Choroid plexus epithelial cell (primary cell): ENCODE results near the gene AOX1.

Experiments
- DNase-seq: peaks from one replicate; pipeline ENCODE4 v3.0.0-alpha.2; 2010; ENCODE audit warnings: low read depth
- H3K4me3 ChIP-seq: 2 replicates; pipeline ENCODE4 v1.5.1; 2011; ENCODE audit warnings: low read depth, mild to moderate bottlenecking, control low read depth, low read length, moderate library complexity
- TF ChIP-seq, protein P1 (sequence below): conservative IDR thresholded peaks from 2 replicates; pipeline ENCODE4 v1.5.1; 2011; ENCODE audit warnings: low read depth, mild to moderate bottlenecking, control low read depth, inconsistent platforms, low read length, moderate library complexity

Gene AOX1

GRCh38 chr2:200654823-200655222 is 69.0 kb downstream of the AOX1 start:
- no peak overlapping the region for H3K4me3 ChIP-seq
- TF ChIP-seq, protein P1, sequence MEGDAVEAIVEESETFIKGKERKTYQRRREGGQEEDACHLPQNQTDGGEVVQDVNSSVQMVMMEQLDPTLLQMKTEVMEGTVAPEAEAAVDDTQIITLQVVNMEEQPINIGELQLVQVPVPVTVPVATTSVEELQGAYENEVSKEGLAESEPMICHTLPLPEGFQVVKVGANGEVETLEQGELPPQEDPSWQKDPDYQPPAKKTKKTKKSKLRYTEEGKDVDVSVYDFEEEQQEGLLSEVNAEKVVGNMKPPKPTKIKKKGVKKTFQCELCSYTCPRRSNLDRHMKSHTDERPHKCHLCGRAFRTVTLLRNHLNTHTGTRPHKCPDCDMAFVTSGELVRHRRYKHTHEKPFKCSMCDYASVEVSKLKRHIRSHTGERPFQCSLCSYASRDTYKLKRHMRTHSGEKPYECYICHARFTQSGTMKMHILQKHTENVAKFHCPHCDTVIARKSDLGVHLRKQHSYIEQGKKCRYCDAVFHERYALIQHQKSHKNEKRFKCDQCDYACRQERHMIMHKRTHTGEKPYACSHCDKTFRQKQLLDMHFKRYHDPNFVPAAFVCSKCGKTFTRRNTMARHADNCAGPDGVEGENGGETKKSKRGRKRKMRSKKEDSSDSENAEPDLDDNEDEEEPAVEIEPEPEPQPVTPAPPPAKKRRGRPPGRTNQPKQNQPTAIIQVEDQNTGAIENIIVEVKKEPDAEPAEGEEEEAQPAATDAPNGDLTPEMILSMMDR = no peak
- DNase-seq = no peak

GRCh38 chr2:200655918-200656580 is 70.2 kb downstream of the AOX1 start:
- H3K4me3 ChIP-seq = no peak overlapping the region
- TF ChIP-seq, protein P1 = no peak
- DNase-seq = peak; percentile 20

DNA sequence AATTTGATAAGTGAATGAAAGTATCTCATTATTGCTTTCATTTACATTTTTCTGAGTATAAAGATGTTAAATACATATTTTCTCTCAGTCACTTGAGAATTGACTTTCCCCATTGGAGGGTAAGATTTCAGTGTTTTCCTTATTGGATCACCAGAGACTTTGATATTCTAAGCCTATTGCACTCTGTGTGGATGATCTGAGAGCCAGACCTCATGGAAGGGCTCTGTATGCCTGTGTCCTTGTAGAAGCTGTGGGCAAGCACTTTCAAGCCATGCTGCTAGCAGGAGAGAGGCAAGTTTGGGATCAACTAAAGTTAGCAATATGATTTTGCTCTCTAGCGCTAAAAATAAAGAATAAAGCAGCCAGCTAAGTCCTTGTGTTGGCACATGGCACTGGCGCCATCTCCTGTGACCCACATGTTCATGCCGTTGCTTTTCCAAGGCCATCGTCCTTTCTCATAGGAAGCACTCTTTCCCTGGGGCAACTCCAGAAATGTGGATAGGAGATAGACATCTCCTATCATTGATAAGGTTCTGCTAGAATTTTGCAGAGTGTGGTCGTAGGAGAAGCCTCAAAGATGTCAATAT is 72.6 kb downstream of the AOX1 start:
- no peak overlapping the region for H3K4me3 ChIP-seq
- DNase-seq = peak; percentile 23
- TF ChIP-seq, protein P1 = no peak

GRCh38 chr2:200659410-200659809 is 73.6 kb downstream of the AOX1 start:
- no peak overlapping the region for H3K4me3 ChIP-seq
- no peak for DNase-seq
- TF ChIP-seq, protein P1 = no peak

GRCh38 chr2:200661477-200661876 is 75.7 kb downstream of the AOX1 start:
- H3K4me3 ChIP-seq = no peak overlapping the region
- DNase-seq = no peak
- TF ChIP-seq, protein P1 = no peak

GRCh38 chr2:200662727-200663126 is 76.9 kb downstream of the AOX1 start:
- H3K4me3 ChIP-seq = no peak overlapping the region
- DNase-seq = peak; percentile 72
- TF ChIP-seq, protein P1 = no peak
